GM10266 (cell line): ENCODE results near the gene IGFBP3.

ENCODE experiments used
- DNase-seq: peaks from one replicate; pipeline ENCODE4 v3.0.0; 2012; ENCODE audit errors: extremely low spot score
- CTCF ChIP-seq: IDR thresholded peaks from 2 replicates; pipeline ENCODE4 v1.5.1; 2012; ENCODE audit warnings: mild to moderate bottlenecking, low read depth; ENCODE audit not compliant: control insufficient read depth, insufficient read depth; ENCODE audit errors: missing control alignments

Gene IGFBP3

GRCh38 chr7:45888993-45889366 is 32.1 kb downstream of the IGFBP3 start:
- TF ChIP-seq CTCF: no peak
- no peak for DNase-seq

DNA sequence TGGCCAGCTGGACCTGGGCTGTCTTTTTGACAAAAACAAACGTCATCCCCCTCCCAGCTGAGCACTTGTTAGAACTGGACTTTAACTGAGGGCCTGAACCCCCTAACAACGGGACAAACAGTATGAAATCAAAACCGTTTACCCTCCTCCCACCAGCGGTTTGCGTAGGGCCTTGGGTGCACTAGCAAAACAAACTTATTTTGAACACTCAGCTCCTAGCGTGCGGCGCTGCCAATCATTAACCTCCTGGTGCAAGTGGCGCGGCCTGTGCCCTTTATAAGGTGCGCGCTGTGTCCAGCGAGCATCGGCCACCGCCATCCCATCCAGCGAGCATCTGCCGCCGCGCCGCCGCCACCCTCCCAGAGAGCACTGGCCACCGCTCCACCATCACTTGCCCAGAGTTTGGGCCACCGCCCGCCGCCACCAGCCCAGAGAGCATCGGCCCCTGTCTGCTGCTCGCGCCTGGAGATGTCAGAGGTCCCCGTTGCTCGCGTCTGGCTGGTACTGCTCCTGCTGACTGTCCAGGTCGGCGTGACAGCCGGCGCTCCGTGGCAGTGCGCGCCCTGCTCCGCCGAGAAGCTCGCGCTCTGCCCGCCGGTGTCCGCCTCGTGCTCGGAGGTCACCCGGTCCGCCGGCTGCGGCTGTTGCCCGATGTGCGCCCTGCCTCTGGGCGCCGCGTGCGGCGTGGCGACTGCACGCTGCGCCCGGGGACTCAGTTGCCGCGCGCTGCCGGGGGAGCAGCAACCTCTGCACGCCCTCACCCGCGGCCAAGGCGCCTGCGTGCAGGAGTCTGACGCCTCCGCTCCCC is 32.7 kb downstream of the IGFBP3 start, which contains the start of gene IGFBP1:
Gene IGFBP1, plus strand, starts transcription at position 304 of the 808 bp plus-strand sequence. Its CDS starts 165 bp downstream, at position 469.
- TF ChIP-seq CTCF: no peak
- no peak for DNase-seq

DNA sequence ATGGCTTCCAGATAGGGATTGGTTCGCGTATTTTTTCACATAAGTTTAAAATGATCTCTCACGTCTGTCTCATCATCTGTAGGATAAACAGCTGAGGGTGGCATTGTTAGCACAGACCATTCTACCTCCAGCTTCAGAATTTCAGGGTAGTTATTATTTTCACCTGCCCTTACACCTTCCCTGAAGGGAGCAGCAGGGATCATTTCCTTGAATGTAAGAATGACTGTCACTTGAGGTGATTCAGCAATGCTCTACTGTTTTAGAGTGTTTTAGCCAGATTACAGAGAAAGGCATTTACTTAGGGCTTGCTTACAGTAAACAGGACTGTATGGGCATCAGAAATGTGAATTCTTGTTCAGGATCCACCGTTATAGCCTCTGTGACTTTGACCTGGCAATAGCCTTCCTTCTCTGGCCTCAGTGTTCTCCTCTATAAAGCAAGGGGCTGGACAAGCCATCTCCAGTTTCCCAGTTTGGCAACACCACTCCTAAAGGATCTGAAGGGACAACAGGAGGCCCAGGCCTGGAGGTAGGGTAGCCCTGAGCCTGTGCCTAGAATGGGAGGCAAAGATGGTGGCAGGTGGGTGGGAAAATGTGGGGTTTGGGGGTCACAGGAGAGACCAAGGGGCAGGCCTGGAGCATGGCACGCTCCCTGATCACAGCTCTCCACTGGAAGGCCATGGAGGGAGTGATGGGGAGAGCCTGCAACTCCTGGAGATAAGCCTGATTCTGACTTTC is 34.0 kb downstream of the IGFBP3 start:
- no peak for TF ChIP-seq CTCF
- no peak for DNase-seq

DNA sequence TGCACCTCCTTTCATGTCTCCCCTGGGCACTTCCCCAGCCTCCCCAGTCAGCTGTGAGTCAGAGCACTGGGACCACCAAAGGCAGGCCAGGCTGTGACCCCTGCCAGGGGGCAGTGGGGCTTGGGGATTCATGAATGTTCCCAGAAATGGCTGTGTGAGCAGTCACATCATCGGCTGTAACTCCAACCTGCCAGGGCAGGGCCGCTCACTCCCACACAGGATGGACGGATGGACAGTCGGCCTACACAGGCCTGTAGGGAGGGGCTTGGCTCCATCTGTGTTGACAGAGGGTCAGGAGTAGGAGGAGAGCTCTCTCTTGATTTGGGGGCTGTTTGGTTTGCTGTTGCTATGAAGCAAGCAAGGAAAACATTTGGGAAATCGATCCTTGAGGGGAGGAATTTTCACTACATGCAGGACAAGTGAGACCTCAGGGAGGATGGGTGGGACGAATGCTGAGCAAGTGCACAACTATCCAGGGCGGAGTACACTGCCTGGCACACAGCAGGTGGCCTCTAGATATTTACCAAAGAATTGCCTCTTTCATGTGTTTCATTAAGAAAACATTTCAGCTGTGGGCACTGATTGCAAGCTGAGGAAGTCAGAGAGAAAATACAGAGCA is 35.7 kb downstream of the IGFBP3 start:
- no peak for TF ChIP-seq CTCF
- DNase-seq: no peak

DNA sequence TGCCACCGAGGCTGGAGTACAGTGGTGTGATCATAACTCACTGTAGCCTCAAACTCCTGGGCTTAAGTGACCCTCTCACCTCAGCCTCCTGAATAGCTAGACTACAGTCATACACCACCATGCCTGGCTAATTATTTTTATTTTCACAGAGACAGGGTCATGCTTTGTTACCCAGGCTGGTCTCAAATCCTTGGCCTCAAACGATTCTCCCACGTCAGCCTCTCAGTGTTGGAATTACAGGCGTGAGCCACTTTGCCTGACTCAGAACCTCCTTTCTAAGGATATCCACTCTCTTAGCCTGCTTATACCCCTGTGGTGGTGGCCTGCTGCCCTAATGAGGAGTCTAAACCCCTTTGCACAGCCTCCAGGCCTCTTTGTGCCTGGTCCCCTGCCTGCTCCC is 36.9 kb downstream of the IGFBP3 start:
- TF ChIP-seq CTCF: no peak
- DNase-seq: no peak

- TF ChIP-seq CTCF: no peak
- DNase-seq: no peak
Measured at GRCh38 chr7:45882465-45882810, 38.6 kb downstream of the IGFBP3 start.
